Glutamatergic neuron (in vitro differentiated cells): ENCODE data around the gene AQP2. TPM values are rescaled to one million over a fixed set of nuclear protein-coding genes. Genes with fewer than 3 reads are reported as not detected.

ENCODE experiments used
- DNase-seq: peaks from one replicate; pipeline ENCODE4 v3.0.0; 2022
- H3K27ac Mint-ChIP-seq: one replicate; pipeline ENCODE4 v1.8.0; 2020; ENCODE audit warnings: mild to moderate bottlenecking, mixed read lengths, inconsistent platforms; ENCODE audit not compliant: unreplicated experiment
- H3K27me3 Mint-ChIP-seq: one replicate; pipeline ENCODE4 v1.8.0; 2020; ENCODE audit warnings: mild to moderate bottlenecking, moderate library complexity, mixed read lengths, inconsistent platforms; ENCODE audit not compliant: unreplicated experiment
- H3K36me3 Mint-ChIP-seq: one replicate; pipeline ENCODE4 v1.8.0; 2020; ENCODE audit warnings: mild to moderate bottlenecking, mixed read lengths, inconsistent platforms; ENCODE audit not compliant: unreplicated experiment
- H3K4me1 Mint-ChIP-seq: one replicate; pipeline ENCODE4 v1.8.0; 2020; ENCODE audit warnings: mild to moderate bottlenecking, low read depth, mixed read lengths, inconsistent platforms; ENCODE audit not compliant: unreplicated experiment
- H3K4me3 Mint-ChIP-seq: one replicate; pipeline ENCODE4 v1.8.0; 2020; ENCODE audit warnings: mild to moderate bottlenecking, mixed read lengths, inconsistent platforms; ENCODE audit not compliant: unreplicated experiment
- H3K9me3 Mint-ChIP-seq: one replicate; pipeline ENCODE4 v1.8.0; 2020; ENCODE audit warnings: mild to moderate bottlenecking, moderate library complexity, mixed read lengths, inconsistent platforms; ENCODE audit not compliant: unreplicated experiment
- total RNA-seq: library from RNA; stranded (reverse); fragmentation: NEBNext Ultra II Directional; extraction: Animal tissue kit (Norgen Biotek cat#: 25700); gene quantifications from one replicate; pipeline ENCODE4 v1.2.1, GENCODE V29; 2021; ENCODE audit not compliant: unreplicated experiment
- TF ChIP-seq, protein P1 (sequence below): fragments of 200-600 bp; sonication (generic); IDR thresholded peaks from one replicate; pipeline ENCODE4 v1.5.0; 2021; ENCODE audit not compliant: partially characterized antibody, unreplicated experiment

Gene AQP2
- total RNA-seq, 1 donor from 2014 or later: not detected

DNA sequence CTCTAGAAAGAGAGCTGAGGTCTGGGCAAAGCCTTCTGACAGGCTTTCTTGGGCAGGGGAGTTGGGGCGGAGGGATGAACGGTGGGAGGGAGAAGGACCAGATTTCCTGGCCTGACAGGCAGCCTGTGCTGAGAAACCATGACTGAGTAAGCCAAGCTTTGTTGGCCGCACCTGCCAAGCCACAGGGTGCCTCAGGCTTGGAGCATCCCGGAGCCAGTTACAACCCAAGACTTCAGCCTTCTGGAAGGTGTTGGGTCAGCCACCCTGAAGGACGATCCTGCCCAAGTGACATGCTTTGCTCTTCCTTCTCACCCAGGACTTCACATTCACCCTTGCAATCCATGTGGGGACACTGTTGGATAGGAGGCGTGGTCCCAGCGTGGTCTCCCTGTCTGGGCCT is 21.0 kb upstream of the AQP2 start:
- TF ChIP-seq, protein P1, sequence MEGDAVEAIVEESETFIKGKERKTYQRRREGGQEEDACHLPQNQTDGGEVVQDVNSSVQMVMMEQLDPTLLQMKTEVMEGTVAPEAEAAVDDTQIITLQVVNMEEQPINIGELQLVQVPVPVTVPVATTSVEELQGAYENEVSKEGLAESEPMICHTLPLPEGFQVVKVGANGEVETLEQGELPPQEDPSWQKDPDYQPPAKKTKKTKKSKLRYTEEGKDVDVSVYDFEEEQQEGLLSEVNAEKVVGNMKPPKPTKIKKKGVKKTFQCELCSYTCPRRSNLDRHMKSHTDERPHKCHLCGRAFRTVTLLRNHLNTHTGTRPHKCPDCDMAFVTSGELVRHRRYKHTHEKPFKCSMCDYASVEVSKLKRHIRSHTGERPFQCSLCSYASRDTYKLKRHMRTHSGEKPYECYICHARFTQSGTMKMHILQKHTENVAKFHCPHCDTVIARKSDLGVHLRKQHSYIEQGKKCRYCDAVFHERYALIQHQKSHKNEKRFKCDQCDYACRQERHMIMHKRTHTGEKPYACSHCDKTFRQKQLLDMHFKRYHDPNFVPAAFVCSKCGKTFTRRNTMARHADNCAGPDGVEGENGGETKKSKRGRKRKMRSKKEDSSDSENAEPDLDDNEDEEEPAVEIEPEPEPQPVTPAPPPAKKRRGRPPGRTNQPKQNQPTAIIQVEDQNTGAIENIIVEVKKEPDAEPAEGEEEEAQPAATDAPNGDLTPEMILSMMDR: no peak
- Mint-ChIP-seq H3K36me3 (peaks cover 2% of the 10 kb centered on the region), H3K27me3 (peaks cover 2% of the 10 kb centered on the region), H3K4me3 (no peak overlapping the region), H3K27ac (no peak overlapping the region), H3K9me3 (peaks cover 2% of the 10 kb centered on the region), H3K4me1 (peaks cover 3% of the 10 kb centered on the region)
- DNase-seq: no peak

DNA sequence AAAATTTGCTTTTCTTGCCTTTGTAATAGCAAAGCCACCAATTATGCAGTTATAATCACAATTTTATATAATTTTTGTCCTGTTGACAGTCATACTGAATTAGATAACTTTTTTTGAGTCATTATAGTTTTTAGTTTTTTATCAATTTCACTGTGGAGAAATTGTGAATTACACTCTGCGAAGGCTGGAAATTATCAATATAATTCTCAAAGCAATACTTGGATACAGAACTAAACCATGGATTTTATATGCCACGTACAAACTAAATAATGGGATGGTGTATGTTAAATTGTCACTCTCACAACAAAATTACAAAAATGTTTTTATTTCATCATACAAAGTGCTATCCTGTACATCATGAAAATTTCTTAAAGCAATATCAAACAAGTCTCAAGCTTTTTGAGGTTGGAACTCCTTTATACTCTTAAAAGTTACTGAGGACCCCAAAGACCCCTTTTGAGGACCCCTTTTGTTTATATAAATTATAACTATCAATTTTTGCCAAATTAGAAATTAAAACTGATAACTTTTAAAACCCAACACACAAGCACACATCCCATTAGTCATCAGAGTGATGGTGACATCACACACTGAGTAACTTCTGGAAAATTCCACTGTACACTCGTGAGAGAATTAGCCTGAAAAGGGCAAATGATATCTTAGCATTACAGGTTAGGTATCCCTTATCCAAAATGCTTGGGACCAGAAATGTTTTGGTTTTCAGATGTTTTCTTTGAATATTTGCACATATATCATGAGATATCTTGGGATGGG is 19.8 kb upstream of the AQP2 start:
- Mint-ChIP-seq H3K27me3 (peaks cover 2% of the 10 kb centered on the region), H3K4me1 (peaks cover 3% of the 10 kb centered on the region), H3K9me3 (peaks cover 2% of the 10 kb centered on the region), H3K36me3 (peaks cover 8% of the 10 kb centered on the region), H3K27ac (no peak overlapping the region), H3K4me3 (no peak overlapping the region)
- TF ChIP-seq, protein P1: peak; percentile 44
- DNase-seq: no peak

DNA sequence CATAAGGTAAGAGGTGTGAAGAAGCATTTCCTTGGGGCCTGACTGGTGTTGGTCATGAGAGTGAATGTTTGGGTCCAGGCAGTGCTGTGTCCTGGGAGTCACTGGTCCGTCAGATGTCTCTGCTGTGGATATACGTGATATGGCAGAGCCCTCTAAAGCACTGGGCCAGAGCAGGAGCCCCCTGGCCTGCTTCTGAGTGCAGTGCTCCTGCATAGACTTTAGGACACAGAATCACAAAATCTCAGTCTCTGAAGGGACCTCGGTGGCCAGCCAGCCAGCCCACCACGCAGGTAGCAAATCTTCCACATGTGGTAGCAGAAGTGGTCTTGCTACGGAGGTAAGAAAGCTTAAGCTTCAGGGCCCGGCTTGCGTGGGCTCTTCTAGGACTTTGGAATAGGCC is 18.5 kb upstream of the AQP2 start:
- H3K4me3 Mint-ChIP-seq: no peak overlapping the region
- H3K9me3 Mint-ChIP-seq: peaks cover 2% of the 10 kb centered on the region
- H3K27me3 Mint-ChIP-seq: peaks cover 2% of the 10 kb centered on the region
- no peak overlapping the region for H3K27ac Mint-ChIP-seq
- H3K36me3 Mint-ChIP-seq: peaks cover 8% of the 10 kb centered on the region
- H3K4me1 Mint-ChIP-seq: peaks cover 3% of the 10 kb centered on the region
- no peak for DNase-seq
- TF ChIP-seq, protein P1: no peak

DNA sequence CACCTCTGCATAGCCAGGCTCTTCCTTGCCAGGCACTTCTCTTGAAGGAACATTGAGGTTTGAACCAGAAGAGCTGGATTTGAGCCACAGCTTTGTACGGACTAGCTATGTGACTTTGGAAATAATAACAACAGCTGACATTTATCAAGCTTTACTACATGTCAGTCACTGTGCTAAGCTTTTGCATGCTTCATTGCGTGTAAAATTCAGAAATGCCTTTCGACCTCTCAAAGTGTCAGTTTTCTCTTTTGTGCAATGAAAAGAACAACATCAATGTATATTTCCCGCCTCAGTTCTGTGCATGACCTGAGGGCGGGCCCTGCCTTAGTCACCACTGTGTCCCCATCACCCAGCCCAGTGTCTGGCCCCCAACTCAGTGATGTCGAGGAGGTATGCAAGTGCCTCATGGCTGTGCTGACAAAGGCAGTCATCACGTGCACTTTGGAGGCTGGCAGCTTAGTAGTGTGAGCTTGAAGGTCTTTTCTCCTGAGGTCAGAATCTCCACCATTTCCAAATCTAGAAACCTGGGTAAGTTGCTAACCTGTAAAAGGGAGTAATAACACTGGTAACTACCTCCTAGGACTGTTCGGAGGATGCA is 17.9 kb upstream of the AQP2 start:
- no peak overlapping the region for H3K27ac Mint-ChIP-seq
- peaks cover 2% of the 10 kb centered on the region for H3K9me3 Mint-ChIP-seq
- no peak for DNase-seq
- H3K36me3 Mint-ChIP-seq: peaks cover 8% of the 10 kb centered on the region
- H3K4me3 Mint-ChIP-seq: no peak overlapping the region
- H3K27me3 Mint-ChIP-seq: peaks cover 2% of the 10 kb centered on the region
- TF ChIP-seq, protein P1: no peak
- peaks cover 3% of the 10 kb centered on the region for H3K4me1 Mint-ChIP-seq

DNA sequence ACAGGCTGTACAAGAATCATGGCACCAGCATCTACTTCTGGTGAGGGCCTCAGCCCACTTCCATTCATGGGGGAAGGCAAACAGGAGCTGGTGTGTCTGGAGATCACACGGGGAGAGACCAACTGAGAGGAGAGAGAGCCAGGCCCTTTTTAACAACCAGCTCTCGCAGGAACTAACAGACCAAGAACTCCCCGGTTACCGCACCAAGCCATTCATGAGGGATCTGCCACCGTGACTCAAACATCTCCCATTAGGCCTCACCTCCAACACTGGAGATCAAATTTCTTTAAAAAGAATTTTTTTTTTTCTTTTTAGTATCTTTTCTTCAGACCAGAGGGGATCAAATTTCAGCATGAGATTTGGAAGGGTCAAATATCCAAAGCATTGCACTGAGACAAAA is 16.7 kb upstream of the AQP2 start:
- Mint-ChIP-seq H3K4me3 (no peak overlapping the region), H3K36me3 (peaks cover 8% of the 10 kb centered on the region), H3K27me3 (peaks cover 2% of the 10 kb centered on the region), H3K4me1 (peaks cover 3% of the 10 kb centered on the region), H3K9me3 (peaks cover 2% of the 10 kb centered on the region), H3K27ac (no peak overlapping the region)
- TF ChIP-seq, protein P1: no peak
- DNase-seq: no peak
